ENCODE data around the gene TUSC2.

The TUSC2 gene

DNA sequence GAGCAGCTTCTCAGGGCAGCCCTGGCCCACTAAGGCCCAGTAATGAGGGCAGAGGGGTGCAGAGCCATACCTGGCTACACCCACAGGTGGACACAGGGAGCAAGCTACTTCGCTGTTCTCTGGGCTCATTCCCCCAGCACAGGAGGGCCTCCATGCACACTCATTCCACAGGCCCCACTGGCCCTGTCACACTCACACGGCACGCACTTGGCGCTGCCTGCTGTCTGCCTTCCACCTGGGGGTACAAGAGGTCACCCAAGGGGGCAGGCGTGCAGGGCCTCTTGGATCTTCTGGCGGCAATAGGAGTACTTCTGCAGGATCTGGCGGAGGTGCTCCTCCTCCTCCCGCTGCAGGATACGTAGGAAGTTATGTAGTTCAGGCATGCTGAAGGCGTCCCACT lies 2.3 kb upstream of the TUSC2 start:
- CTCF ChIA-PET, result no interaction called here
- no peaks in the 10 kb centered on the region for H3K4me1 ChIP-seq (ENCODE audit: control insufficient read depth, insufficient read depth, low read length)
- H3K4me3 ChIP-seq (ENCODE audit: low read depth, low read length), result no peak overlapping the region
- TF ChIP-seq KLF7 (tag by site-specific recombination; IDR thresholded peaks at IDR 0.05; ENCODE audit: borderline replicate concordance), result no peak
- no peaks in the 10 kb centered on the region for H3K9me3 ChIP-seq (ENCODE audit: control insufficient read depth, insufficient read depth, low read depth, low read length)
- no peak overlapping the region for H3K27ac ChIP-seq (ENCODE audit: extremely low read depth, low read depth, low read length)
- POLR2A ChIA-PET, result no interaction called here
- peaks cover 6 to 66% of the 10 kb centered on the region in 2 experiments for H3K36me3 ChIP-seq (ENCODE audit: control insufficient read depth in 2 of 2, insufficient read depth in 1 of 2, low read length in 2 of 2)

DNA sequence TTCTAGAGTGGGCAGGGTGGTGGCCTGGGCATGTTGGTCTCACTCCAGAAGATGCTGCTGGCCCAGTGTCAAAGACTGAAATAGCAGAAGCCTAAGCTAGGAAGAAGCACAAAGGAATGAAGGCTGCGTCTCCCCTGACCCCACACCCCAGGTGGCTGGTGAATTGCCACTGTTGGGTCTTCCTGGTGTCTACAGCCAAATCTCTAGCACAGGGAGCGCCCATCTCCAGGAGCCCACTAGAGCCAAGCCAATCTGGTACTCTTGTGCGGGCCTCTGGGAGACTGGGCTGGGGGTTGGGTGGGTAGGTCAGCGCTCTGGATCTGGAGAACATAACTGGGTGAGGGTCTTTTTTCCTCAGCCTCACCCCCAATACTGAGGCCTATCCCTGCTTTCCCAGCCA lies 894 bp downstream of the TUSC2 start:
- CTCF ChIA-PET, result no interaction called here
- Histone ChIP-seq H3K27ac (ENCODE audit: extremely low read depth, low read depth, low read length) (peak overlapping the region; percentile 59; the same call in 1 of the 2 replicates), H3K4me1 (ENCODE audit: control insufficient read depth, insufficient read depth, low read length) (no peaks in the 10 kb centered on the region), H3K36me3 (ENCODE audit: control insufficient read depth in 2 of 2, insufficient read depth in 1 of 2, low read length in 2 of 2) (peaks cover 3 to 66% of the 10 kb centered on the region in 2 experiments), H3K9me3 (ENCODE audit: control insufficient read depth, insufficient read depth, low read depth, low read length) (no peaks in the 10 kb centered on the region), H3K4me3 (ENCODE audit: low read depth, low read length) (peak overlapping the region; percentile 92)
- POLR2A ChIA-PET, result interaction anchor here (1.4 to 2.6 kb wide), 9 partner anchors 10 to 67 kb away, joined by 3 to 63 read pairs (median 8); partner anchors contain the start of genes HYAL3, IFRD2, NAA80 and RASSF1
- TF ChIP-seq ZNF488 (tag by site-specific recombination; IDR thresholded peaks at IDR 0.05), result no peak
- TF ChIP-seq ZNF157 (tag by site-specific recombination; IDR thresholded peaks at IDR 0.05), result no peak
- TF ChIP-seq, protein P1, sequence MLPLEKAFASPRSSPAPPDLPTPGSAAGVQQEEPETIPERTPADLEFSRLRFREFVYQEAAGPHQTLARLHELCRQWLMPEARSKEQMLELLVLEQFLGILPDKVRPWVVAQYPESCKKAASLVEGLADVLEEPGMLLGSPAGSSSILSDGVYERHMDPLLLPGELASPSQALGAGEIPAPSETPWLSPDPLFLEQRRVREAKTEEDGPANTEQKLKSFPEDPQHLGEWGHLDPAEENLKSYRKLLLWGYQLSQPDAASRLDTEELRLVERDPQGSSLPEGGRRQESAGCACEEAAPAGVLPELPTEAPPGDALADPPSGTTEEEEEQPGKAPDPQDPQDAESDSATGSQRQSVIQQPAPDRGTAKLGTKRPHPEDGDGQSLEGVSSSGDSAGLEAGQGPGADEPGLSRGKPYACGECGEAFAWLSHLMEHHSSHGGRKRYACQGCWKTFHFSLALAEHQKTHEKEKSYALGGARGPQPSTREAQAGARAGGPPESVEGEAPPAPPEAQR (tag by site-specific recombination; IDR thresholded peaks at IDR 0.05), result no peak
- no peak for TF ChIP-seq ATF2 (tag by site-specific recombination; IDR thresholded peaks at IDR 0.05; ENCODE audit: low read depth)
- TF ChIP-seq, protein P2, sequence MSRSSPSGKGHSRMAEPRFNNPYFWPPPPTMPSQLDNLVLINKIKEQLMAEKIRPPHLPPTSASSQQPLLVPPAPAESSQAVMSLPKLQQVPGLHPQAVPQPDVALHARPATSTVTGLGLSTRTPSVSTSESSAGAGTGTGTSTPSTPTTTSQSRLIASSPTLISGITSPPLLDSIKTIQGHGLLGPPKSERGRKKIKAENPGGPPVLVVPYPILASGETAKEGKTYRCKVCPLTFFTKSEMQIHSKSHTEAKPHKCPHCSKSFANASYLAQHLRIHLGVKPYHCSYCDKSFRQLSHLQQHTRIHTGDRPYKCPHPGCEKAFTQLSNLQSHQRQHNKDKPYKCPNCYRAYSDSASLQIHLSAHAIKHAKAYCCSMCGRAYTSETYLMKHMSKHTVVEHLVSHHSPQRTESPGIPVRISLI (tag by site-specific recombination; IDR thresholded peaks at IDR 0.05), result no peak
- no peak for TF ChIP-seq ZNF768 (tag by site-specific recombination; IDR thresholded peaks at IDR 0.05)
- TF ChIP-seq YY1 (tag by site-specific recombination; IDR thresholded peaks at IDR 0.05), result no peak
- TF ChIP-seq ZNF223 (tag by site-specific recombination; IDR thresholded peaks at IDR 0.05), result no peak
- no peak for TF ChIP-seq KLF10 (tag by site-specific recombination; IDR thresholded peaks at IDR 0.05)
- no peak for TF ChIP-seq ZNF140 (tag by site-specific recombination; IDR thresholded peaks at IDR 0.05)
- TF ChIP-seq HOXA7 (CRISPR knock-in tag; IDR thresholded peaks at IDR 0.05; ENCODE audit: borderline replicate concordance), result no peak
- TF ChIP-seq ZNF132 (tag by site-specific recombination; IDR thresholded peaks at IDR 0.05; ENCODE audit: borderline replicate concordance), result no peak
- TF ChIP-seq ZNF623 (tag by site-specific recombination; IDR thresholded peaks at IDR 0.05), result no peak

DNA sequence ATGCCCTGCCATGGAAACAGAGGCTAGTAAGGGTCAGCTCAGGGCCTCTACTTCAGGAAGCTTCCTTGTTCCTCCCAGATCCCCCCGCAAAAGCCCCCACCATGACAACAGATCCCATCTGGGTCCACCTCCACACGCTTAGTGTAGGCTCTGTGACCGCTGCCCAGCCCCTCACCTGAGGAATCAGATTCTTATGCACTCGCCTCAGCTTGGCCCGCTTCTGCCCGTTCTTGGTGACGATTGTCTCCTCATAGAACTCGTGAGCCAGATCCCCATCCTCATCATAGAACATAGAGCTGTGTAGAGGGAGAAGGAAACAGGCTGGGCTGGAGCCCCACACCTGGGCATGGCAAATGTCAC lies 1.9 kb downstream of the TUSC2 start:
- Histone ChIP-seq H3K27ac (ENCODE audit: extremely low read depth, low read depth, low read length) (no peak overlapping the region), H3K9me3 (ENCODE audit: control insufficient read depth, insufficient read depth, low read depth, low read length) (no peaks in the 10 kb centered on the region), H3K4me3 (ENCODE audit: low read depth, low read length) (no peak overlapping the region), H3K36me3 (ENCODE audit: control insufficient read depth in 2 of 2, insufficient read depth in 1 of 2, low read length in 2 of 2) (peaks cover 3 to 56% of the 10 kb centered on the region in 2 experiments), H3K4me1 (ENCODE audit: control insufficient read depth, insufficient read depth, low read length) (no peaks in the 10 kb centered on the region)
- CTCF ChIA-PET, result interaction anchor here (0.7 to 1.3 kb wide), 3 partner anchors 66 to 216 kb away, joined by 3 to 6 read pairs (median 4); no protein-coding TSS in a partner anchor
- TF ChIP-seq ZNF654 (tag by site-specific recombination; IDR thresholded peaks at IDR 0.05; ENCODE audit: low read depth) (no peak), ZNF248 (tag by site-specific recombination; IDR thresholded peaks at IDR 0.05) (no peak)
- TF ChIP-seq, protein P3, sequence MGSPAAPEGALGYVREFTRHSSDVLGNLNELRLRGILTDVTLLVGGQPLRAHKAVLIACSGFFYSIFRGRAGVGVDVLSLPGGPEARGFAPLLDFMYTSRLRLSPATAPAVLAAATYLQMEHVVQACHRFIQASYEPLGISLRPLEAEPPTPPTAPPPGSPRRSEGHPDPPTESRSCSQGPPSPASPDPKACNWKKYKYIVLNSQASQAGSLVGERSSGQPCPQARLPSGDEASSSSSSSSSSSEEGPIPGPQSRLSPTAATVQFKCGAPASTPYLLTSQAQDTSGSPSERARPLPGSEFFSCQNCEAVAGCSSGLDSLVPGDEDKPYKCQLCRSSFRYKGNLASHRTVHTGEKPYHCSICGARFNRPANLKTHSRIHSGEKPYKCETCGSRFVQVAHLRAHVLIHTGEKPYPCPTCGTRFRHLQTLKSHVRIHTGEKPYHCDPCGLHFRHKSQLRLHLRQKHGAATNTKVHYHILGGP (tag by site-specific recombination; IDR thresholded peaks at IDR 0.05), result no peak
- POLR2A ChIA-PET, result no interaction called here
